Stimulated activated CD8-positive, alpha-beta memory T cell treated with anti-CD3 and anti-CD28 coated beads, Interleukin-2, amount 100 ng/mL, for 48 hours (primary cell): ENCODE results near the gene TMUB1.
A peak's percentile ranks its signal among the peaks of the same experiment; 100 is the strongest.

ENCODE experiments used
- DNase-seq, 2 donors: peaks; one replicate each; pipeline ENCODE4 v3.0.0-alpha.2; 2020; ENCODE audit warnings: low read depth in 2 of 2

Gene TMUB1

DNA sequence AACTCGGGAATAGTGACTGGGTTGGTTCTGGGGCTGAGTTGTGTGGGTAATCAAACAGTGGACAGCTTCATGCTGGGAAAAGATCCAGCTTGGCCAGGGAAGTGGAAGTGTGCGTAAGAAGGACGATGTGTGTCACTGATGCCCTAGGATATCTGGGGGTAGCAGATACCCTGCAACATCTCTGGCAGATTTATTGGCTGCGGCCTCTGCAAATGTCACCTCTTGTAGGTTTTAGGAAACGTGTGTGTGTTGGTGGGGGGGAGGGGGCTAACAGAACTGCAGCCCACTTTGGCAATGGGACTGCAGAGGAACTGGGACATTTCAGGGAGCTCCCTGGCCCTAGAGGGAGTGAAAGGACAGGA, 2.0 kb upstream of the TMUB1 start:
- DNase-seq: no peak

DNA sequence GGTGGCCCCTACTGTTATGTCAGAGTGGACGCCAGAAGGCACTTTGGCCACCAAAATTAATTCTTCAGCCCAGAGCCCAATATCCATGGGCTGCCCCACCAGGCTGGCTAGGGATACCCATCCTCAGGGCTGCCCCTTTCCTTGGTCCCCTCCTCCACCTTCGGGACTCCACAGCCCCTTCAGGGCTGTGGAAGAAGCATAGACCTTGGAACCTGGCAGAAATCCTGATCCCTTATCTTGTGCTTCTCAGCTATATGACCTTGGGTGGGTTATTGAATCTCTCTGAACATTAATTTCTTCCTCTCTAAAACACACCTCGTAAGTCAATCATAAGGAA, 499 bp upstream of the TMUB1 start:
- DNase-seq: no peak

DNA sequence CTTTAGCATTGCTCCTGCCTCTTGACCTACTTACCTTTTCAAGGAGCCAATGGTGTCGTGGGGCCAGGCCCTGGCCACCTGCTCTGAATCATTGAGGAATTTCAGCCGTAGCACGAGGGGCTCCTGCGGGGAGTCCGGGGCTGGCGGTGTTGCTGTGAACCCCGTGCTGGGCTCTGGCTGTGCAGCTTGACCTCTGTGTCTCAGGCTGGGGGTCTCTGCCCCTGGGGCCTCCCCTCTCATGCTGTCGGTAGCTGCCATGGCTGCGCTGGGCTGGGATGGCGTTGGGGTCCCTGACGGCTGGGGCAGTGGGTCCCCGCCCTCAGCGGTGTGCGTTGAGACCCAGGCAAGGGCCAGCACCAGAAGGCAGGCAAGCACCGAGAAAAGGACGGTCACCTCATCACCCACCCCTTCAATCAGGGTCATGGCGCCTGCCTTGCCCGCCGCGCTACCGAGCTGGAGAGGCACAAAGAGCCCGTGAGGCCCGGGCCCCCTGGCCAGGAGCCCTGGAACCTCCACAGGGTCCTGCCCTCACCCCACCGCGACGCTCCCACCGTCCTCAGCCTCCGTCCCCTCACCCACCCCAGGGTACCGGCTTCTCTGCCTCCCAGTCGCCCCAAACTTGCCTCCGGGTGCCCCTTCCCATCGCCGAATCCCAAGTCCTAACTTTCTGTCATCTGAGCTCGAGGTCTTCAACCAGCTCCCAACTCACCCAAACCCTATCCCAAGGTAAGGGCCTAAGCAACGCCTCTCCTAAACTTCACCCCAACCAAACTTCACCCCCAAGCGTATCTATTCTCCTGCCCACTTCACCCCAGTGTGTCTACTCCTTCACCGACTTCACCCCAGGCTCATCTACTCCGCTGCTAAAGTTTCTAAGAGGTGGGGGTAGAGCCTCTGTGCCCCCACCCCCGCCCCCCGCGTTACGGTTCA, 887 bp downstream of the TMUB1 start:
- DNase-seq: no peak

DNA sequence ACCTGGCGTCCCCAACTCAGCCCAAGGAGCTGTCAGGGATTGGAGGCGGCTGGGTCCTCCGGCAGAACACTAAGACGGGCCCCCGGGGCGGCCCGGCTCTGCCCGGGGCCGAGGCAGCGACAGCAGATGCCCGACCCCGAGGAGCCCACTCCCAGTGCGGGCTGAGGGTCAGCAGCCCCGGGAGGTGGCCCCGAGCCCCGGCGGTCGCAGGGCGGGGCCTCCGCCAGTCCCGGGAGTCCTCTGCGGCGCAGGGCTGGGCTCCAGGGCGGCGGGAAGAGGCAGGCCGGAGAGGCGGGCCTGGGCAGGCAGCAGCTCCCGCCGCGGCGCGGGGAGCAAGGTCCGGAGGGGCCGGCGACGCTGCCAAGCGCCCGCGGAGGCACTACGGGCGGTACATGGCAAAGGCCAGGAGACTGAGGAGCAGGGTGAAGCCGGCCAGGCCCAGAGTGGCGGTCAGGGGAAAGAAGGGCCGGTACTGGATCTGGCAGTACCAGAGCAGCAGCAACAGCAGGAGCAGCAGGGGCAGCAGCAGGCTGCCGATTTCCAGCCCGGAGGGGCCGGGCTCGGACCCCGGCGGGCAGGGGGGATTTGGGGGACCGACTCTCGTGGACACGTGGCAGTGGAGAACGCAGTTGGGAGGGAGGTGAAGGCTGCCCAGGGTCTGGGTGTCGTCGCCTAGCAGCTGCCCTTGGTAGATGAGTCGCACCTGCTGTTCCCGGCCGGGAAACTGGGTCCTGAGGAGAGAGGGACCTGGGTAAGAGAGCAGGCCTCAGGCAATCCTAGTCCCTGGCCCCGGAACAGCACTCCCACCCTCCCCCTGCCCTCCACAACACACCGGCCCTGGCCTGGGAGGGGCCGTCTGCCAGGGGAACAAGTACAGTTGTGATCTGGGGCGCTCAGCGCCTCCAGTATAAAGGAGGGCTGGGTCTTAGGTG, 1.9 kb downstream of the TMUB1 start:
- DNase-seq: no peak

DNA sequence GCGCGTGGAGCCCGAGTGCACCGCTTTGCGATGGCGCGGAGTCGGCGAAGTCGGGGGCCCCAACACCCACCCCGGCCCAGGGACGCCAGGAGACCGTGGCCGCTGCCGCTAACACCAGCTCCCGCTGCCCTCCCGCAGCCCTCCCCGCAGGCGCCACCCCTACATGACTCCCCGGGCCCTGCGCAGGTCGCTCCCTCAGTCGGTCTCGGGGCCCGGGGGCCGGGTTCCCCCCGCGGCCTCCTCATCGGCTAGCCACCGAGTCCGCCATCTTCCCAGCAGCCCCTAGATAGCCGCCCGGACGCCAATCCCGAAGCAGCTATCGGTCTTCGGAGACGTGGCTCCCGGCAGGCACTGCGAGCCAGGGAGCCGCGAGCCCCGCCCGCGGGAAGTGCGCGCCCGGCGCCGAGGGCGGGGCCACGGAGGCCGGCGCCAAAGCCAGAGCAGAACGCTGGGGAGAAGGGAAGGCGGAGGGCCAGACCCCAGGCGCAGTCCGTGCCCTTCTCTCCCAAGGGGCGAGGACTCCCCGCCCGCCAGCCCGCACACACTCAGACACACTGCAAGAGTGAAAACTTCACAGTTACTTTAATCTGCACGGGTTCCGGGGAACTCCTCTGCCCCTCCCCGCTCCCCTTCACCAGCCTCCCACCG, 2.6 kb downstream of the TMUB1 start, which contains the start of gene FASTK:
FASTK (minus strand) TSS at position 288 of the 648 bp plus-strand sequence; CDS start at position 245, 43 bp downstream.
- DNase-seq: peak; percentile 81

DNA sequence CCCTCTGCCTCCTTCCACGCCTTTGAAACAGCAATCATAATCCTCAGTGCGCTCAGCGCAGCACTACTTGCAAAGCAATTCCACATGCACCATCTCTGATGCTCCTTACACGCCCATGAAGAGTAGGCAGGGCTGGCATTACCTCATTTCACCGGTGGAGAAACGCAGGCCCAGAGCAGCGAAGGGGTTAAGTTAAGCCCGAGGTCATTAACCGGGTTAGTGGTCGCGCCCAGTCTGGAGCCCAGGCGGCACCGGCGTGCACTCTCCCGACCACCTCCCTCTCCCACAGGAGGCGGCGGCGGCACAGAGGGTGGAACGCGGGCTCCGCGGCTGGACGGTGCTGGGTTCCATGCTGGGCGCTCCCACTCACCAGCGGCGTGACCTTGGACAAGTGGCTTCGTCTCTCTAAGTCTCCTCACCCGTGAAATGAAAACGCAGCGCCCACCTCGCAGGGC, 3.2 kb downstream of the TMUB1 start:
- no peak for DNase-seq

DNA sequence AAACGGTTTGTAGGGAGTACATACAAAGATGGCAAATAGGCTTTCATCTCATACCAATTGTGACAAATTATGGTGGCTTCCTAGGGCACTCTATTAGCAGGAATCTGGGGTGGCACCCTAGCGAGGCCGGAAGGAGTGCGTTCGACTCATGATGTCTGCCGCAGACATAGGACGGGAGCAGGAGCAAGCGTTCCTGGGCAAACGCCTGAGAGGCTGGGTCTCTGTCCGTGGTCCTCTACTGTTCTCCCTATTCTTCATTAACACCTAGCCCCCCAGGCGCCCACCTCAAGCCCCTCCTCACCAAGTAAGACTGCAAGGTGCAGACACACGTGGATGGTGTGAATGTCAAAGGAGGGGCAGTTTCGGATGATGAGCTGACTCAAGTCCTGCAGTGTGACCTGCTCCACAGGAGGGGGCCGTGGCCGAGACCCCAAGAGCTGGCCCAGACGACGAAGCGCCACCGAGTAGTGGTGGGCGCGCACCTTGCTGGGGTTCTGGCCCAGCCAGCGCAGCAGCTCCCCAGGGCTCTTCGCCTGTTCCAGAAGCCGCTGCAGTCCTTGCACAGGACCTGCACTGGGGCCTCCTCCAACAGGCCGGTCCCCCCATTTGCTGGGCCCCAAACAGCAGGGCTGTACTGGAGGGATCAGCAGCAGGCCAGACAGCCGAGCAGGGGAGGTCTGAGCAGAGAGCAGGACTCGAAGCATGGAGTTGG, 3.9 kb downstream of the TMUB1 start:
- no peak for DNase-seq

DNA sequence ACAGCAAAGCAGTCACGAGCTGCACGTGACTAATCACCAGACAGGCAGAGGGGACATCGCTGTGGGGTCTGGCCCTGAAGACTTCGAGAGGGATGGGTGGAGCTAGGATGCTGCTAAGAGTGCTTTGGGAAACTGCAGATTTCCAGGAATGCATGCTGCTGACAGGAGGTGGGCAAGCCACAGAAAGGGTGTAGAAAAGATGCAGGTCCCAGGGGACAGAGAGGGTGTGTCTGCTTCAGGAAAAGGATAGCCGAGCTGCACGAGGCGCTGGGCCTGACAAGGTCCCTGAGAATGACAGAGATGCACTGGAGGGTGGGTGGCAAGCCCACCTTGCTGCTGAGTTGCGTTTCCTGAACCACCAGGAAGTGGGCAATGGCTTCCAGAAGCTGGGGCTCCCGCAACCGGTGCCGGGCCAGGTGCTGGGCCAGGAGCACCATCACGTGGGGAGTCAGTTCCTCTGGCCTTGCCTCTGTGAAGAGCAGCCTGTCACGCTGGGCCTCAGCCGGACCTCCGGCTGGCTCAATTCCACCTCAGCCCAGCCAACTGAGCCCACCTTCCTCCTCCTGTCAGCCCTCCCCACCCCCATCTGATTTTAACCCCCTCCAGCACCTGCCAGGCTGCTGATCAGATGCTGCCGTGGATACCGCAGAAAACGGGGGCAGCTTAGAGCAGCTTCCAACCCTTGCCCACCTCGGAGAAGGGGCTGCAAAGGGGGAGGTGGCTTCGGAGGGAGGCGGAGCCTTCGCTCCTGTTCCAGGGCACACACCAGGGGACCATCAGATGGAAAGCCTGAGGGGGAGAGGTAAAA, 4.9 kb downstream of the TMUB1 start:
- no peak for DNase-seq

DNA sequence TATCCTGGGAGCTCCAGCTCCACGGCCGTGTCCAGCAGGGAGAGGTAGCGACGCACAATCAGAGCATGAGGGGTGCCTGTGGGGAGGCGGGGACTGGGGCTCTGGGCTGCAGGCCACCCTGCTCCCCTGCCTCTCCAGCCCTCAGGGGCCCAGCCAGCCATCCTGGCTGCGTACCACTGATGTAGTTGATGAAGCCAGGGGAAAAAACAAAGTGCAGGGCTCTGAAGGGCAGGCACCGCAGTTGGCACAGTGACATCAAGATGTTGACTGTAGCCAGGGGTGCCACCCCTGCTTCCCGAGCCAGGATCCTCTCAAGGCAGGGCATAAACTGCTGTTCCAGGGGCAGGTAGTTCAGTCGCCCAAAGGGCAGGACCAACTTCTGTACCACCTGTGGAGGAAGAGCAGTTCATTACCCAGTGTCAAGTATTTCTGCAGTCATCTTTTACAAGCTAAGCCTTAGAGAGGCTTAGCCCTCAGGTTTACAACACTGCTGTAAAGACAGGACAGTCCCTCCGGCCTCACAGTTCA, 5.5 kb downstream of the TMUB1 start:
- DNase-seq: no peak

DNA sequence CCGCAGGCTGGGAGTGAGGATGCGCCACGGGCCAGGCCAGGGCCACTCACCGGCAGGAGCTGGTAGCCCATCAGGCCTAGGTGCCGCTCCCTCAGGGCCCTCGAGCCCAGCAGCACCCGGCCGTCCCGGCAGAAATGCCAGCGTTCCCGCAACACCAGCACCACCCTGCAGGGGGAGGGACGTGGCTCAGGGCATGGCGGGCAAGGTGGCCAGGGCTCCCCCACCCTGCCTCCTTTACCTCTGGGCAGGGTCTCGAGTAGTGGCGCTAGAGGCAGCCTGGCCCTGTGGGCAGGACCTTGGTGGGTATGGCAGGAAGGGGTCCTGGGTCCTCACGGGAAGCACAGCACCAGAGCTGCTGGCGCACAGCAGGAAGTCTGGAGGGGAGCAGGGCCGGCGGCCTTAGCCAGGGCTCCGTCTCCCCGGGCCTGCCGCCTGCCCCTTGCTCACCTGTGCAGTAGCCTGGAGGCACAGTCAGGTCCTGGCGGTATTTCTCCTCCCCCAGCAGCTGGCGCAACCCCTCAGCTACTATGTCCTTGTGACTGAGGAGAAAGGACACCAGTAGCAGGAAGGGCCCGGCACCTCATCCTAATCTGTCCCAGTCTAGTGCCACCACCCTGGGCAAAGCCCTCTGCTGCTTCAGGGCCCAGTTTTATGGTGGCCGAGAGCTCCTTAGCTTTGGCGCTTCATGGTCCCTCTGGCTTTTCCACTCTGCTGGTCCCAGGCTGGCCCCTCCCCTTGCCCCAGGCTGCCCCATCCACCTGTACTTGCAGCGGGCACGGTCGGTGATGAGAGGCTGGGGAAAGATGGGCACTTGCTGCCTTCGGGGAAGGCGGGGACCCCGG, 6.2 kb downstream of the TMUB1 start:
- no peak for DNase-seq

DNA sequence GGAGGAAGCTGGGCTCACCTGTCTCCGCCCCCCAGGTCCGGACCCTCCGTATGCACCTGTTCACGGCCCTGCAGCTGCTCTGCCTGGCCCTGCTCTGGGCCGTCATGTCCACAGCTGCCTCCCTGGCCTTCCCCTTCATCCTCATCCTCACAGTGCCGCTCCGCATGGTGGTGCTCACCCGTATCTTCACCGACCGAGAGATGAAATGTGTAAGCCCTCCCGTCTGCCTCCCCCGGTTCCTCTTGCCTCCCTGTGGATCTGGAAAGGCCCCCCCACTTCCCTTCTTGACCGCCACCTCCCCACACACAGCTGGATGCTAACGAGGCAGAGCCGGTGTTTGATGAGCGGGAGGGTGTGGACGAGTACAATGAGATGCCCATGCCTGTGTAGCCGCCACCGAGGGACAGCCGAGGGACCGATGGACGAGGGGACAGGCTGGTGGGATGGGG, 7.3 kb downstream of the TMUB1 start:
- no peak for DNase-seq

DNA sequence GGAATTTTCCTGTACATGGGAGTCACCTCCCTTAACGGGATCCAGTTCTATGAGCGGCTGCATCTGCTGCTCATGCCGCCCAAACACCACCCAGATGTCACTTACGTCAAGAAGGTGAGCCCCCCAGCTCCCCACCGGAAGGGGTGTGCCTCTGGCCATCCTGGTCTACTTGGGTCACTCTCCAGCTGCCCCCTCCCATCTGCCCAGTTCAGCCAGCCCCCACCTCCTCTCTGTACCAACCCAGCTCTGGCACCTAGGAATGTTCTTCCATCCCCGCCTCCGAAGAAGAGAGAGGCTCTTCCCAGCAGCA, 7.7 kb downstream of the TMUB1 start:
- DNase-seq: no peak

DNA sequence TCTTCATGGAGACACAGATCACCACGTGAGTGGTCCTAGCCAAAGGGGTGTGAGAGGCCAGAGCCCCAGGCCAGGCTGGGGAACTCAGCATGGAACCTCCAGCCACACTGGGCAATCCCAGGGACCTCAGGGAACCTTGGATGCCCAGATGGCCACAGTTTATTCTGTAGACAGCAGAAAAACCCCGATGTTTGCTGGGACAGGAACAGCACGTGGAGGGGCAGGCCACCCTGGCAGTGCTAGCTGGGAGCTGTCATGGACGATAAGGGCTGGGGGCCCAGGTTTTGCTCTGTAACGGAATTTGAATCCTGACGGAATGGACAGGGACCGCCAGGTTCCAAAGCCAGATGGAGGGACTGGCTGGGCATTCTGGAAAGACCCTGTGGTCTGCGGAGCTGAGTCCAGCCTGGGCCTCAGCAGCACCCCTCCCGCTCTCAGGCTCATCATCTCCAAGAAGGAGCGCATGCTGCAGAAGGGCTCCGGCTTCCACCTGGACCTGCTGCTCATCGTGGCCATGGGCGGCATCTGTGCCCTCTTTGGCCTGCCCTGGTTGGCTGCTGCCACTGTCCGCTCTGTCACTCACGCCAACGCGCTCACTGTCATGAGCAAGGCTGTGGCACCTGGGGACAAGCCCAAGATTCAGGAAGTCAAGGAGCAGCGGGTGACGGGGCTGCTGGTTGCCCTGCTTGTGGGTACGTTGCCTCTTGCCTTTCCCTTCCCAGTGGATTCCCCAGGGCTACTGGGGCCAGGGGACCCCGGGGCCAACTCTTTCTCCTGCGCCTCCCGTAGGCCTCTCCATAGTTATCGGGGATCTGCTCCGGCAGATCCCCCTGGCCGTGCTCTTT, 8.3 kb downstream of the TMUB1 start:
- no peak for DNase-seq

DNA sequence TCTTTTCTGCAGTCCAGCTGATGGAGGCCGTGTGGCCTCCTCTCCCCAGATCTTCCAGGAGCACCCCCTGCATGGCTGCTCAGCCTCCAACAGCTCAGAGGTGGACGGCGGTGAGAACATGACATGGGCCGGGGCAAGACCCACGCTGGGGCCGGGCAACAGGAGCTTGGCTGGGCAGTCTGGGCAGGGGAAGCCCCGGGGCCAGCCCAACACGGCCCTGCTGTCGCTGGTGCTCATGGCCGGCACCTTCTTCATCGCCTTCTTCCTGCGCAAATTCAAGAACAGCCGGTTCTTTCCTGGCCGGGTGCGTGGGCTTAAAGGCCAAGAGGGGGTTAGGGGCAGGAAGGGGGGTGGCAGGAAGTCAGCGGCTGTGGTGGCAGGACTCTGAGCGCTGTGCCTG, 9.3 kb downstream of the TMUB1 start:
- DNase-seq: no peak

DNA sequence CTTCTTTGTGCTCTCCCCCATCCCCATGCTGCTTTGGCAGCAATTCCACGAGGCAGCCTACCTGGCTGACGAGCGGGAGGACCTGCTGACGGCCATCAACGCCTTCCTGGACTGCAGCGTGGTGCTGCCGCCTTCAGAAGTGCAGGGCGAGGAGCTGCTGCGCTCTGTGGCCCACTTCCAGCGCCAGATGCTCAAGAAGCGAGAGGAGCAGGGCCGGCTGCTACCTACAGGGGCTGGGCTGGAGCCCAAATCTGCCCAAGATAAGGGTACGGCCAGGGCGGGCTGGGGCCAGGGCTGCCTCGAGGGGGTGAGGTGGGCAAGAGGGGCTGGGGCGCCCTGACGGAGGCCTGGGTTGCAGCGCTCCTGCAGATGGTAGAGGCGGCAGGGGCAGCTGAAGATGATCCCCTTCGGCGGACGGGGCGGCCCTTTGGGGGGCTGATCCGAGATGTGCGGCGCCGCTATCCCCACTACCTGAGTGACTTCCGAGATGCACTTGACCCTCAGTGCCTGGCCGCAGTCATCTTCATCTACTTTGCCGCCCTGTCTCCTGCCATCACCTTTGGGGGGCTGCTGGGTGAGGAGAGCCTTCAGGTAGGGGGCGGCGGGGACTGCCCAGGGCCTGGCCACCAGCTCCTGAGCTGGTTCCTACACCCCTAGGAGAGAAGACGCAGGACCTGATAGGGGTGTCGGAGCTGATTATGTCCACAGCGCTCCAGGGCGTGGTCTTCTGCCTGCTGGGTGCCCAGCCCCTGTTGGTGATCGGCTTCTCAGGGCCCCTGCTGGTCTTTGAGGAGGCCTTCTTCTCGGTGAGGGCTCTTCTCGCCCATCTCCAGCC, 12.0 kb downstream of the TMUB1 start:
- no peak for DNase-seq

DNA sequence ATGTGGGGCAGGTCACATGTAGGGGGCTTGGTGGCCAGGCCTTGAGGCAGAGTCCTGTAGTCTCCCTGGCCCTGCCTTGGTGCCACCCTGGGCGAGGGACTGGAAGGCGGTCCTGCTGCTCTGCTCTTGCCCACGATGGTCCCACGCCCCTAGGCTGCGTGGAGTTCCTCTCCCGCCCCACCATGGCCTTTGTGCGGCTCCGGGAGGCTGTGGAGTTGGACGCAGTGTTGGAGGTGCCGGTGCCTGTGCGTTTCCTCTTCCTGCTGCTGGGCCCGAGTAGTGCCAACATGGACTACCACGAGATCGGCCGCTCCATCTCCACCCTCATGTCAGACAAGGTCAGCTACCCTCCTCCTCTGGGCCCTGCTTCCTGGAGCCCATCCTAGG, 12.7 kb downstream of the TMUB1 start:
- no peak for DNase-seq

DNA sequence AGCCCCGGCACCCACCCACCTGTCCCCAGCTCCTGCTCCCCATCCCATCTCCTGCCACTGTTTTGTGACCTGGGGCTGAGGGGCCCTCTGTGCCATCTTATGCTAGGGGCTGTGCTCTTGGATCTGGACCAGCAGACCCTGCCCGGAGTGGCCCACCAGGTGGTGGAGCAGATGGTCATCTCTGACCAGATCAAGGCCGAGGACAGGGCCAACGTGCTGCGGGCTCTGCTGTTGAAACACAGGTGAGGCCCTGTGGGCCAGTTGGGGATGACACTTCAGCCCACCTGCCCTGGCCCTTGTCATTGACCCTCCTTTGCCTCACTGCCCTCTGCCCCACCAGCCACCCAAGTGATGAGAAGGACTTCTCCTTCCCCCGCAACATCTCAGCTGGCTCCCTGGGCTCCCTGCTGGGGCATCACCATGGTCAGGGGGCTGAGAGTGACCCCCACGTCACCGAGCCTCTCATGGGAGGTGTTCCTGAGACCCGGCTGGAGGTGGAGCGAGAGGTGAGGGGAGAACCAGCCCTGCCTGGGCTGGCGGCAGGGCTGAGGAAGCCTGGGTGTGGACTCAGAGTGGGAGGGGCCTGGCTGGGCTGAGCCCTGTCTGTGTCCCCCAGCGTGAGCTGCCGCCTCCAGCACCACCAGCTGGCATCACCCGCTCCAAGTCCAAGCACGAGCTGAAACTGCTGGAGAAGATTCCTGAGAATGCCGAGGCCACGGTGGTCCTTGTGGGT, 13.3 kb downstream of the TMUB1 start:
- no peak for DNase-seq
